ENCODE results near the gene TALDO1. TPM values are rescaled to one million over a fixed set of nuclear protein-coding genes. Genes with fewer than 3 reads are reported as not detected.

The TALDO1 gene
- total RNA-seq, 1 experiment from 2014 or later: 379 TPM

GRCh38 chr11:786235-787083 is 39.2 kb downstream of the TALDO1 start:
- intact Hi-C loops (cut with micrococcal nuclease; ENCODE audit: unreplicated experiment): no loop called here
- H3K27ac Mint-ChIP-seq (ENCODE audit: unreplicated experiment): no peak overlapping the region
- no TSS peak for BruUV-seq (replicated peaks)
- CTCF ChIA-PET: interaction anchor here (0.6 kb wide), 1 partner anchor 9 kb away, joined by 4 read pairs; no protein-coding TSS in a partner anchor
- no peak for DNase-seq
- no peaks in the 10 kb centered on the region for H3K9me3 Mint-ChIP-seq (ENCODE audit: low read depth, unreplicated experiment)
- peaks cover 49% of the 10 kb centered on the region for H3K36me3 Mint-ChIP-seq (ENCODE audit: insufficient read depth, unreplicated experiment)
- H3K27me3 Mint-ChIP-seq (ENCODE audit: unreplicated experiment): no peaks in the 10 kb centered on the region
- H3K4me3 Mint-ChIP-seq (ENCODE audit: low read depth, unreplicated experiment): no peak overlapping the region
- no peak for TF ChIP-seq CTCF (IDR thresholded peaks at IDR 0.05; ENCODE audit: unreplicated experiment)
- H3K4me1 Mint-ChIP-seq (ENCODE audit: low read depth, unreplicated experiment): no peaks in the 10 kb centered on the region

GRCh38 chr11:787084-787675 is 39.9 kb downstream of the TALDO1 start:
- no peak for TF ChIP-seq CTCF (IDR thresholded peaks at IDR 0.05; ENCODE audit: unreplicated experiment)
- no peaks in the 10 kb centered on the region for H3K27me3 Mint-ChIP-seq (ENCODE audit: unreplicated experiment)
- BruUV-seq (replicated peaks): no TSS peak
- no peak overlapping the region for H3K4me3 Mint-ChIP-seq (ENCODE audit: low read depth, unreplicated experiment)
- intact Hi-C loops (cut with micrococcal nuclease; ENCODE audit: unreplicated experiment): no loop called here
- CTCF ChIA-PET: no interaction called here
- H3K36me3 Mint-ChIP-seq (ENCODE audit: insufficient read depth, unreplicated experiment): peaks cover 49% of the 10 kb centered on the region
- no peak for DNase-seq
- H3K27ac Mint-ChIP-seq (ENCODE audit: unreplicated experiment): no peak overlapping the region
- no peaks in the 10 kb centered on the region for H3K4me1 Mint-ChIP-seq (ENCODE audit: low read depth, unreplicated experiment)
- H3K9me3 Mint-ChIP-seq (ENCODE audit: low read depth, unreplicated experiment): no peaks in the 10 kb centered on the region

GRCh38 chr11:788009-788640 is 40.9 kb downstream of the TALDO1 start:
- no TSS peak for BruUV-seq (replicated peaks)
- CTCF ChIA-PET: no interaction called here
- no peak overlapping the region for H3K4me3 Mint-ChIP-seq (ENCODE audit: low read depth, unreplicated experiment)

More at GRCh38 chr11:788009-788640, 40.9 kb downstream of the TALDO1 start:
- no peak for TF ChIP-seq CTCF (IDR thresholded peaks at IDR 0.05; ENCODE audit: unreplicated experiment)
- intact Hi-C loops (cut with micrococcal nuclease; ENCODE audit: unreplicated experiment): no loop called here
- H3K27me3 Mint-ChIP-seq (ENCODE audit: unreplicated experiment): no peaks in the 10 kb centered on the region
- no peak for DNase-seq
- peaks cover 54% of the 10 kb centered on the region for H3K36me3 Mint-ChIP-seq (ENCODE audit: insufficient read depth, unreplicated experiment)
- H3K4me1 Mint-ChIP-seq (ENCODE audit: low read depth, unreplicated experiment): no peaks in the 10 kb centered on the region
- no peaks in the 10 kb centered on the region for H3K9me3 Mint-ChIP-seq (ENCODE audit: low read depth, unreplicated experiment)
- H3K27ac Mint-ChIP-seq (ENCODE audit: unreplicated experiment): no peak overlapping the region
